ENCODE data around the gene SEMA6B.
A peak's percentile ranks its signal among the peaks of the same experiment; 100 is the strongest.
"Not testable (repeated sequence)": the region's sequence is repeated elsewhere in the genome, so short reads cannot be mapped to it uniquely, and the experiment has no call there.

SEMA6B gene

DNA sequence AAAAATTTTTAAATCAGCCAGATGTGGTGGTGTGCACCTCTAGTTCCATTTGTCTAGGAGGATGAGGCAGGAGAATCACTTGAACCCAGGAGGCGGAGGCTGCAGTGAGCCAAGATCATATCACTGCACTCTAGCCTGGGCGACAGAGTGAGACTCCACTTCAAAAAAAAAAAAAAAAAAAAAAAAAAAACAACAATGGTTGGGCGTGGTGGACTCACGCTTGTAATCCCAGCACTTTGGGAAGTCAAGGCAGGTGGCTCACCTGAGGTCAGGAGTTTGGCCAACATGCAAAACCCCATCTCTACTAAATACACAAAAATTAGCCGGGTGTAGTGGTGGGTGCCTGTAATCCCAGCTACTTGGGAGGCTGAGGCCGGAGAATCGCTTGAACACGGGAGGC lies 32.1 kb downstream of the SEMA6B start:
- not testable (repeated sequence) for DNase-seq (ENCODE audit: low read depth in 4 of 4, low spot score in 1 of 4)

- no peak for DNase-seq (ENCODE audit: low read depth in 4 of 4, low spot score in 1 of 4)
Observed at GRCh38 chr19:4525563-4526002, 33.9 kb downstream of the SEMA6B start.

DNA sequence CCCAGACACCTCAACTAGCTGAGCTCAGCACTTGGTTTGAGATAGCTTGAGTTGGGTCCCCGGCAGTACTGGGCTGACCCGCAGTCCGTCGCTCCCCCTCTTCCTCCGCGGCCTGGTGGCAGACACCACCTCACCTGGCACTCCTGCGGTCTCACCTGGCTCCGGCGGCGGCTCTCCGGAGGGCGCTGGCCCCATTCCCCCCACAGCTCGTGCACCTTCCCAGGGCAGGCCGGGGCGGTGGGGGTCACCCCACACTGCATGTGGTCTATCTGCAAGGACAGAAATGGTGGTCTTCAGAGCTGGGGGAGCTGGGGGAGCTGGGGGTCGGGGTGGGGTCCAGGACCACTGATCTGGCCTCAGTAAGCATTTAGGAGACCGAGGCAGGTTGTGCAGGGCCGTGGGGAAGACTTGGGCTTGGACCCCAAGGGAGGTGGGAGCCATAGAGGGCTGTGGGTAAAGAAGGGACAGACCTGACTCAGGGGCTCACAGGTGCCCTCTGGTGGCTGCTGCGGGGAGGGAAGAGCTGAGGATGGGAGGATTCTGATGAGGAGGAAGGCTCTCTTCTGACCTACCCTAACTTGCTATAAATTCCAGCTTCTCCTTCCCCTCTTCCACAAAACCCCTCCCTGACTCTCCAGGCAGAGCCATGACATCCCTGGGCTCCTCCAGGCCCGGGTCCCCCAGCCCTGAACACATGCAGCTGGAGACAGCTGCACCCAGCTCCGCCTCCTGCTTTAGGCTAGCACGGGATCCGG lies 34.5 kb downstream of the SEMA6B start:
- peak; percentile 28 to 56 (median 50) for DNase-seq (ENCODE audit: low read depth in 4 of 4, low spot score in 1 of 4)

DNA sequence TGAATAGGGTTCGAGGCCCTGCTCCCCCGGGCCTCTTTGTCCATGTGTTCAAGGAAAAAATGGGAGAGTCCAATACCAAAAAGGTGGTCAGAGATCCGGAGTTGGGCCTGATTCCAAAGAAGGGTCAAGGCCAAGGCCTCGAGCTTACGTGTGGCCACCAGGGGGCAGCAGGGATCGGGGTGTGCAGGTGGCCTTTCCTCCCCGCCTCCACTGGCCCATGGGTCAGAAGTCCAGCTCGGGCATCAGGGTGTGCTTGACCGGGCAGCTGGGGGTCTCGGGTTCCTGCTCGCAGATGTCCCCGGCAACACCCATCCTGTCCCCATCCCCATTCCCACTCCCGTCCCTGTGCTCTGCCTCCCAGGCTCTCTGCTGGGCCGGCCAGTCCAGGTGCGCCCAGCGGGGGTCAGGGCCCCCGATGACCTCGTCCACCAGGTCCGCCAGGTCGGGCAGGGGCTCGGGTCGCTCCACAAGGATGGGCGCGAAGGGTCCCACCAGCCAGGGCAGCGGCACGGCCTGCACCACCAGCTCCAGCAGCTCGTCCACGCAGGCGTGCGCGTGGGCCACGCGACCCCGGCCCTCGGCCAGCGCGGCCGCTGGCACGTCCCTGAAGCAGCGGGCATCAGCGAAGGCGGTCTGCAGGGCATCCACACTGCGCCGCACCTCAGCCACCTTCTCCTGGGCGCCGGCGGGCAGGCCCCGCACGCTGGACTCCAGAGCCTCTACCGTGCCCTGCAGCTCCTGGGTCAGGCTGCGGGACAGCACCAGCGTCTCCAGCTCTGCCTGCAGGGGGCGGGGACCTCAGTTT lies 36.0 kb downstream of the SEMA6B start:
- DNase-seq (ENCODE audit: low read depth in 4 of 4, low spot score in 1 of 4) = peak in 1 of 4 experiments; percentile 14

- no peak for DNase-seq (ENCODE audit: low read depth in 4 of 4, low spot score in 1 of 4)
Observed at GRCh38 chr19:4522291-4523002, 37.0 kb downstream of the SEMA6B start.

DNA sequence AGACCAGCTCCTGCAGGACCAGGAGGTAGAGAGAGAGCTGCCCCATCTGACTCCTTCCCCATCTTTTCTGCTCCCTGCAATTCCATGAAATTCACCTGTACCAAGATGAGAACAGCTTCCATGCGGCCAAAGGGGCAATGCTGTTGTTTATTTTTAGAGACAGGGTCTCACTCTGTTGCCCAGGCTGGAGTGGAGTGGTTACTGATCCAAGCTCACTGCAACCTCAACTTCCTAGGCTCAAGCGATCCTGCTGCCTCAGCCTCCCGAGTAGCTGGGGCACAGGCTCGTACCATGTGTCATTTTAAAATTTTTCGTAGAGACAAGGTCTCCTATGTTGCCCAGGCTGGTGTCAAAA lies 37.6 kb downstream of the SEMA6B start:
- DNase-seq (ENCODE audit: low read depth in 4 of 4, low spot score in 1 of 4) = no peak

DNA sequence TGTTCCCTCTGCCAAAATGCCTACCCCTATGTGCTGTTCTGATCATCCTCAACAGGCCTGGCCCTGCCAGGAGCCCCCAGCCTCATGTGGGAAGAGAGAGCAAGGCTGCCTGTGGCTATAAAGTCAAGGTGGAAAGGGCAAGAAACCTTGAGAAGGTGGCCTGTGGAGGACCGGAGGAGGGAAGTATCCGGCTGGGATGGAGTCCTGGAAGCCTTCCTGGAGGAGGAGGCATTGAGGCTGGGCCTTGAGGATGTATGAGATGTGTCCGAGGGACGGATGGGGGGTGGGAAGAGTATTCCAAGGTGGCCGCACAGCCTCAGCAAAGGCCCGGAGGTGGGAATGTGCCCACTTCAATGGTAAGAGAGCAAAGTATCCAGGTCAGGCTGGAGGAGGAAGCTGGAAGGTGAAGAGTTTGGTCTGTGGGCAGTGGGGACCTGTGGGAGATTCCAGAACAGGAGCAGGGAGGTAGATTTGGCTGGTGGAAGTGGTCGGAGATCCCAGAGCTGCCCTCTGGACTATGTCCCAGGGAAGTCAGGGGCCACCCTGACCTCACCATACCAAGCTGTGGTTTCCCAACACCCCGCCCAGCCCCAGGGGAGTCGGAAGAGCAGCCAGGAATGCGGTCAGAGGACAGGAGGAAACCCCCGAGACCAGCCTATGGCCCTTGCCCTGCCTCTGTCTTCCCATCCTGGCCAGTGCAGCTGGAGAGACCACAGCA lies 38.2 kb downstream of the SEMA6B start:
- no peak for DNase-seq (ENCODE audit: low read depth in 4 of 4, low spot score in 1 of 4)

DNA sequence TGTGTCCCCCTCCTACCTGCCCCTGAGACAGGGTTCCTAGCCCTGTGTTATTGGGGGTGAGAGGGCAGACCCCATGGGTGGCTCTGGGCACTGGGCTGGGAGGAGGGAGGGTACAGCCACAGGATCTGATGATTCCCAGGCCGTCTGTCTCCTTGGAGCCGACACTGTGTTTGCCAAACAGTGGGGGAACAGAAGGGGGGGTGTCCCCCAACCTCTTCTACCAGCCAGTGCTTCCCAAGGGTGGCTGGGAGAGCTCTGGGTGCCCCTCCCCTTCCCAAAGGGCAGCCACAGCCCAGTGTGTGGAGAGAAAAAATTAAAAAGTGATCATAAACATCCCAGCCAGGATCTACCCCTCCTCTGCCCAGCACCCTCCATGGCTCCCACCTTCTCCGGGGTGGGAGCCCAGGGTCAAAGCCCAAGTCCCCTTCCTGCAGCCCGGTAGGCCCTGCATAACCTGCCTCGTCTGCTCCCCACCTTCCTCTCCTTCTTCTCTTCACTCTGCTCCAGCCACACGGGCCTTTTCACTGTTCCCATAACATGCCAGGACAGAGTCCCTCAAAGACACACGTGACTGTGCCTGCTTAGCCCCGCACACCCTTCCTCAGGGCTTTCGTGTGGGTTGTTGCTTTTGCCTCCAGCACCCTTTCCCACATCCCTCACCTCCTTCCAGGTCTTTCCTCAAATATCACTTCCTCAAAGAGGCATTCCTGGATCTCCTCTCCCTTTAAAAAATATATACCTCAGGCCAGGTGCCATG lies 39.8 kb downstream of the SEMA6B start:
- DNase-seq (ENCODE audit: low read depth in 4 of 4, low spot score in 1 of 4) = no peak

DNA sequence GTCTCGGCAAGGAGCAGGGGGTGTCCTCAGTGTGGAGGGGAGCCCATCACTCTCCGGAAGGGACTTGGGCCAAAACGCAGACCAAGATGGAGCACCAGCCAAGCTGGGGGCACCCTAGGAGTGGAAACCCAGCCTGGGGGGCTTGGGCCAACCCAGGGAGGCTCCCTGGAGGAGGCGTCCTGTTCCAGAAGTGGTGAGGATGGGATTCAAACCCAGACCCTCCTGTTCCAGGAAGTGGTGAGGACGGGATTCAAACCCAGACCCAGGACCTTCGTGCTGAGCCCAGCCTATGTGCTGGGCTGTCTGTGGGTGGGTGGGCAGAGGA lies 40.4 kb downstream of the SEMA6B start:
- DNase-seq (ENCODE audit: low read depth in 4 of 4, low spot score in 1 of 4) = no peak

- DNase-seq (ENCODE audit: low read depth in 4 of 4, low spot score in 1 of 4) = no peak
Observed at GRCh38 chr19:4518345-4519171, 40.9 kb downstream of the SEMA6B start, which contains the start of gene PLIN4. Gene PLIN4, minus strand, starts transcription at chr19:4518486. Its CDS starts 214 bp downstream, at chr19:4518272.

DNA sequence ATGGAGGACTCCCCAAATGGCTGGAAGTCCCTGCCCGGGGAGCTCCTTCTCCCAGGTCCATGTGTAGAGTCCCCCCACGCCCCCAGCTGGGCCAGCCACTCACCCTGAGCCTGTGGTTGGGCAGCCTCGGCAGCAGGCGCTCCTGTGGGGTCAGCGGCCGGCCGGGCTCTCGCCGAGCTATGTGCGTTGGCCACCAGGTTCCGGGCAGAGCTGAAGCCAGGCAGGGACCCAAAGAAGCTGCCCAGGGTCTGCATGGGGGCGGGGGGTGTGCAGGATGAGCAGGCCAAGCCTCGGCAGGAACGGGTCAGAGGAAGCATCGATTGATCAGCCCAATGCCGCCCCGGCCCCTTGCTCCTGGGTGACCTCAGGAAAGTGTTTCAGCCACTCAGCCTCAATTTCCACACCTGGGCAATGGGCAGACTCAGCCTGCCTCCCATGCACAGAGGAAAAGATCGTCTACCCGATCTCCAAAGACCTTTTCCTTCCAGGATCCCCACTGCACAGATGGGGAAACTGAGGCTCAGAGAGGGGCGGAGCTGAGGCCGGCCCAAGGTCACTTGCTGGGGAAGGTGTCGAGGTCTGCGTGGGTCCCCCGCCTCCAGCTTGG lies 41.9 kb downstream of the SEMA6B start:
- DNase-seq (ENCODE audit: low read depth in 4 of 4, low spot score in 1 of 4) = no peak

GRCh38 chr19:4516939-4517300 lies 42.6 kb downstream of the SEMA6B start:
- no peak for DNase-seq (ENCODE audit: low read depth in 4 of 4, low spot score in 1 of 4)

DNA sequence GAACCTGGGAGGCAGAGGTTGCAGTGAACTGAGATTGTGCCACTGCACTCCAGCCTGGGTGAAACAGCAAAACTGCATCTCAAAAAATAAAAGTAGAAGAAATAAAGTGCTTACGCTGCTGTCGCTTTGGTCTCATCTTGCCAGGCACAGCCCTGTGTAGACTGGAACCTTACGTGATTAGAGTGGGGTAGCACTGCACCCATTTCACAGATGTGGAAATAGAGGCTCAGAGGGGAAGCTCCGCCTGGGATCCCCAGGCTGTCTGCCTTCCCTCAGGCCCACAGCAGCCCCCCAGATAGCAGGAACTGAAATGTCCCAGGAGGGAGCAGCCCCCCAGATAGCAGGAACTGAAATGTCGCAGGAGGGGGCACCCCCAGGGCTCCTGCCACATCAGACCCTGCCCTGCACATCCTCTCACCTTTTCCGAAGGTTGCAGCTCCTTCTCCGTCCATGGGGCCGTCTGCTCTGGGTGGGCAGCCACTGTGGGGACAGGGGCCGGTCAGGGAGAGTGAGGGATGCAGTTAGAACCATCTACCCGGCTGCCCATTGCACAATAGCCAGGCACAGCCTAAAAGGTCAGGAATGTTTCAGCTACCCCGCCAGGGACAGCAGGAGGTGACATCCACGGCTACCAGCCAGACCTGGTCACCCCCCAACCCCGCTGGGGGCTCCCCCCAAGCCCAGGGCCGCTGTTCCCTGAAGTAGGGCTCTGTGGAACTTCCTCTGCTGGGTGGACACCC lies 43.1 kb downstream of the SEMA6B start:
- no peak for DNase-seq (ENCODE audit: low read depth in 4 of 4, low spot score in 1 of 4)

- no peak for DNase-seq (ENCODE audit: low read depth in 4 of 4, low spot score in 1 of 4)
Observed at GRCh38 chr19:4515732-4516131, 43.8 kb downstream of the SEMA6B start.

DNA sequence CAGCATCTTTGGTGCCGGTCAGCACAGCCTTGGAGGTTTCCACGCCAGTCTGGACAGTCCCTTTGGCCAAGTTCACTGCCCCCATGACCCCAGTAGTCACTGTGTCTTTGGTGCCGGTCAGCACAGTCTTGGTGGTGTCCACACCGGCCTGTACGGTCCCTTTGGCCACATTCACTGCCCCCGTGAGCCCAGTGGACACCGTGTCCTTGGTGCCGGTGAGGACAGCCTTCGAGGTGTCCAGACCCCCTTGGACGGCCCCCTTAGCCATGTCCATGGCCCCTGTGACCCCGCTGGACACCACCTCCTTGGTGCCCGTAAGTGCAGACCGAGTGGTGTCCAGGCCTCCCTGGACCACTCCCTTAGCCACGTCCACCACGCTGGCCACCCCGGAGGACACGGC lies 46.2 kb downstream of the SEMA6B start:
- no peak for DNase-seq (ENCODE audit: low read depth in 4 of 4, low spot score in 1 of 4)

DNA sequence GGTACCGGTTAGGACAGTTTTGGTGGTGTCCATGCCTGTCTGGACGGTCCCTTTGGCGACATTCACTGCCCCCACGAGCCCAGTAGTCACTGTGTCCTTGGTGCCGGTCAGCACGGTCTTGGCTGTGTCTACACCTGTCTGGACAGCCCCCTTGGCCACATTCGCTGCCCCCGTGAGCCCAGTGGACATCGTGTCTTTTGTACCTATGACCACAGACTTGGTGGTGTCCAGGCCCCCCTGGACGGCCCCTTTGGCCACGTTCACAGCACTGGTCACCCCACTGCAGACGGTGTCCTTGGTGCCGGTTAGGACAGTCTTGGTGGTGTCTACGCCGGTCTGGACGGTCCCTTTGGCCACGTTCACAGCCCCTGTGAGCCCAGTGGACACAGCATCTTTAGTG lies 47.4 kb downstream of the SEMA6B start:
- no peak for DNase-seq (ENCODE audit: low read depth in 4 of 4, low spot score in 1 of 4)

GRCh38 chr19:4511300-4512054 lies 48.0 kb downstream of the SEMA6B start:
- DNase-seq (ENCODE audit: low read depth in 4 of 4, low spot score in 1 of 4) = no peak
